Measurements from ENCODE around the gene VENTX.

Gene VENTX

DNA sequence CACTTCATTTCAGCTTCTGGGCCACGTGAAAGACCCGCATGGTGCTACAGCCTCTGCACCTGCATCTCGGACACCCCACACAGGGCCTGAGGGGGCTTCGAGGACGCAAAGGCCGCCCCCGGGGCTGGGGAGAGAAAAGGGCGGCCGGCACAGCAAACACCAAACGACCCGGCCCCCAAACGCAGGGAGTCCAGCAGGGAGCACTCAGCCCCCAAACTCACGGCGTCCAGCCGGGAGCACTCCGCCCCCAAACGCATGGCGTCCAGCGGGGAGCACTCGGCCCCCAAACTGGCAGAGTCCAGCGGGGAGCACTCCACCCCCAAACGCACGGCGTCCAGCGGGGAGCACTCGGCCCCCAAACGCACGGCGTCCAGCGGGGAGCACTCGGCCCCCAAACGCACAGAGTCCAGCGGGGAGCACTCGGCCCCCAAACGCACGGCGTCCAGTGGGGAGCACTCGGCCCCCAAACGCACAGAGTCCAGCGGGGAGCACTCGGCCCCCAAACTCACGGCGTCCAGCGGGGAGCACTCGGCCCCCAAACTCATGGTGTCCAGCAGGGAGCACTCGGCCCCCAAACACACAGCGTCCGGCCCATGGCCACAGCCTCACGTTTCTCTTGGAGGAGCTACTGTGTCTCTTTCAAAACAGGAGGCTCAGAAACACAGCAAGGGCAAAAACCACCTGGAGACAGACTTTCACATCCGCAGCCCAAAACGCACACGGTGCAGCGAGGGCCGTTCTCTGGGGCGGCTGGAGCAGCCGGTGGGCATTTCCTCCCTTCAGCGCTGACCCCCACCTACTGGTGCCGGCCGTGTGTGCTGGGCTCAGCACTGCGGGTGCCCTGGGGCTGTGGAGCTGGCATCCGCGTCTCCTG, 34.6 kb upstream of the VENTX start:
- DNase-seq = no peak

DNA sequence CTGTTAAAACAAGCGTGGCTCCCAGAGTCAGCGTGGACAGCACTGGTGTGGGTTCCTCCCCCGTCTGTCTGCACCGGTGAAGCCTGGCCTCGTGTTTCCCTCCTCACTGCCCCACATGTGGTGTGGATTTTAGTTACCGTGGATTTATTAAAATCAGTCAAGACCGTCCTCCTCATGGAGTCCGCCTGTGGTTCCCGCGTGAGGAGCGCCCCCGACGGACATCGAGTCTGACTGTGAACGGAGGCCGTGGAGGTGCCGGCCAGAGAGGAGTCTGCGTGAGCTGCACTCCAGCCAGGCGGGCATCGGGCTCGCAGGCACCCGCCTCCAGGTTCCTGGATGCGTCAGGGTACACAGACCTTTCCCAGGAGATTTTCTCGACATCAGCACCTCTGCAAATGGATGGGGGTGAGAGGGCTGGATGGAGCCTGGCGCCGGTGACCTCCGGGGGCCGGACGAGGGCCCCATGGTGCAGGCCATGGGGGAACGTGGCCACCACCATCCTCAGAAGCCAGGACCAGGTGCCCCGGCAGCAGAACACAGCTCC, 33.9 kb upstream of the VENTX start:
- no peak for DNase-seq

DNA sequence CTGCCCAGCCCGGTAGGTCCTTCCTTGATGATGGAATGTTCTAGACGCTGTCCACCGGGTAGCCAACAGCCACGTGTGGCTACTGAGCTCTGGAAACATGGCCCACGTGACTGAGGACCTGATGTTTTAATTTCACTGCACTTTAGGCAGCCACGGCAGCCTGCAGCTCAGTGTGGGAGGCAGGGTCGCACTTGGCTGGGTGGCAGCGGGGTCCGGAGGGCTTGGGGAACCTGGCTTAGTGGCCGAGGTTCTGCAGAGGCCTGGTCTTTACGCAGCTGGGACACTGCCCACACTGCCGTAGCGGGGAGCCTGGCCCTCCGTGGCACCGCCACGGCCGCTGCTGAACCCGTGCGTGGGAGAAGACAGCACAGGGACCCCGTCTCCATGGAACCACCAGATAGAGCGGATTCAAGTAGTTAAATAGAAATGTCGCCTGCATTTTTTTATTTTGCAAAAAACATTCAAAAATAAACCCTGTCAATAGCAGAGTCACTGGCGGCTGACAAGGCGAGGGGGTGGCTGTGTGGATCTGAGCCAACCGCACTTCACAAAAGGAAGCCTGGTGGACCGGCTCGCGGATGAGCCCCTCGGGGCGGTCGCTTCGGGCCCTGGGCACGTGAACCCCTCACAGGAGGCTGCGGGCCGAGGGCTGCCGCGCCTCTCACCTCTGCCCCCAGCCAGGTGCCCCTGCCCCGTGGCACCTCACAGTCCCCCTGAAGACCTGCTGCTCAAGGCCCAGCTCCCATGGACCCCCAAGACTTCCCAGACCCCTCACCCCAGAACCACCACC, 33.2 kb upstream of the VENTX start:
- DNase-seq = no peak

DNA sequence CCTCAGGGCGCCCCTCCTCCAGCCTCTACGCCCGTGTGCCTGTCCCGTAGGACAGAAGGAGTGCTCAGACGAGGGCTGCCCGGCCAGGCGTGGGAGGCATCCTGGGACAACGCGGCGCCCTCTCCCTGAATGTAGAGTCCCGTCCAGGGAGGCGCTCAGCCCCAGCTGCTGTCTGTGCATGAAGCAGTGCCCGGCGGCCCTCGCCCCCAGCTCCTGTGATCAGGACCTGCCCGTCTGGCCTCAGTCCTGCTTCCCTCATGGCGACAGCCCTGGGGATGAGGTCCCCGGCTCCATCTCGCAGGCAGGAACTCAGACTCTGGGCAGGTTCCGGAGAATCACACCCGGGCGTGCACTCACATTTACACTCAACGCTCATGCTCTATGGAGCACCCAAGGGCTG, 32.5 kb upstream of the VENTX start:
- DNase-seq = no peak

DNA sequence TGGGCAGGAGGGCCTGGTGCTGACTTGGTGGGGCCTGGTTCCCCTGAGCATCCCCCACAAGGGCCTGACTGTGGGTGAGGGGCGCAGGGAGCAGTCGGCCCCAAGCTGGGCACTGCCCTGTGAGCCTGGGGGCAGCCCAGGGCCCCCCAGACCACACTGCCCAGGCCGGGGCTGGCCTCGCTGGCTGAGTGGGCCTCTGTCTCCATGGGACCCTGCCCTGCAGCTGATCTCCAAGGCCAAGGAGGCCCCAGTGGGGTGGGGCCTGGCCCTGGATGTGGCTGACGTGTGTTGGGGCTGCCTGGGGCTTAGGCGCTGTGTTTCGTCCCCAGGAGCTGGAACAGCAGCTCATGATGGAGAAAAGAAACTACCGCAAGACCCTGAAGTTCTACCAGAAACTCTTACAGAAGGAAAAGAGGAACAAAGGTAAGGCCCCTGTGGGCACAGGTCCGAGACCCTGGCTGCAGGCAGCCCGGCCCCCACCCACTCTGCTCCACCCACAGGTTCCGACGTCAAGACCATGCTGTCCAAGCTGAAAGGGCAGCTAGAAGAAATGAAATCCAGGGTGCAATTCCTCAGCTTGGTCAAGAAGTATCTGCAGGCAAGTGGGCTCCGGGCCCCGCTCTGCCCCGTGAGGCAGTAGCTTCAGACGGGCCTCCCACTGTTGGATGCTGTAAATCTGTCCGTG, 31.2 kb upstream of the VENTX start:
- no peak for DNase-seq

DNA sequence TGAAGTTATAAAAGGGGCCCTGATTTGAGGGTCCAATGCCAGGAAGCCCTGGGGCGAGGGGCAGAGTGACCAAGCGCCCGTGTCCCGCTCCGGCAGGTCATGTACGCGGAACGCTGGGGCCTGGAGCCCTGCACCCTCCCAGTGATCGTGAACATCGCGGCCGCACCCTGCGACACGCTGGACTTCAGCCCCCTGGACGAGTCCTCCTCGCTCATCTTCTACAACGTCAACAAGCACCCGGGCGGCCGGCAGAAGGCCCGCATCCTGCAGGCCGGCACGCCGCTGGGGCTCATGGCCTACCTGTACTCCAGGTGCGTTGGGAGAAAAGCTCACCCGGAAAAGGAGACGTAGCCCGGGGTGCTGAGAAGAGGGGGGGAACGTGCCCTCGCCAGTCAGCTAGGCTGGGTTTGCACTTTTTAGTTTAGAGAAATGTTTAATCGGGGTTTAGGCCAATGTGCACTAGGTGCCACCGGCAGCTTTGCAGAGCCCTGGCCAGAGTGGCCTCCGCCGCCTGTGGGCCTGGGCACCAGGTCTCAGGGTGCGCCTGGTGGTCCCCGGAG, 30.5 kb upstream of the VENTX start:
- DNase-seq = no peak

DNA sequence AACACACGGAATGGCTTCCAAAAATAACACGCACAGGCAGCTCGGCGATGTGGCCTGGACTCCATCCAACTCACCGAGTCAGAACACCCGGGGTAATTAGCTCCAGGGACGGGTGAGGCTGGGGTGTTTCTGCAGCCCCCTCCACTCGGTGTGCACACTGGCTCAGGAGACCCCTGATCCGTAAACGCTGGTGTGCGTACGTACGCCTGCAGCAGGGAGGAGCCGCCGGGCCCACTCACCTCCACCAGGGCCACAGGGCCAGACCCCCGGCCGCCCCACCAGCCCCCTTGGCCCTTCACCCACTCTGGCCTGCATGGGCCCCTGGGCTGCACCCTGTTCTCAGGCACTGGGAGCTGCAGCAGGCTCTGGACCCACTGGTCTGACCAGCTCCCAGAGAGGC, 30.0 kb upstream of the VENTX start:
- no peak for DNase-seq

DNA sequence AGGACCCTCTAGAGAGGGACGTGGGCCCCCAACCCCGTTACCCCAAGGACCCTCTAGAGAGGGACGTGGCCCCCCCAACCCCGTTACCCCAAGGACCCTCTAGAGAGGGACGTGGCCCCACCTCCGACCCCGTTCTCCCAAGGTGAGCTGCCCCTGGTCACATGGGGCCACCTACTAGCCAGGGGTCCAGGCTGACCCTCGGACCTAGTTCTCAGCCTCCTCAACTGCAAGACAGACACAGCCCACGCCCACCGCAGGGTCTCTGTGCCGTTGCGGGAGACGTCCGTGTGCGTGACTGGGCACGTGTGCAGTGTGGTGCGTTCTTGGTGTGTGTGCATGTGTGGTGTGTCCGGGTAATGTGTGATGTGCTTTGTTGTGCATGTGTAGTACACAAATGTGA, 29.2 kb upstream of the VENTX start:
- DNase-seq = no peak

DNA sequence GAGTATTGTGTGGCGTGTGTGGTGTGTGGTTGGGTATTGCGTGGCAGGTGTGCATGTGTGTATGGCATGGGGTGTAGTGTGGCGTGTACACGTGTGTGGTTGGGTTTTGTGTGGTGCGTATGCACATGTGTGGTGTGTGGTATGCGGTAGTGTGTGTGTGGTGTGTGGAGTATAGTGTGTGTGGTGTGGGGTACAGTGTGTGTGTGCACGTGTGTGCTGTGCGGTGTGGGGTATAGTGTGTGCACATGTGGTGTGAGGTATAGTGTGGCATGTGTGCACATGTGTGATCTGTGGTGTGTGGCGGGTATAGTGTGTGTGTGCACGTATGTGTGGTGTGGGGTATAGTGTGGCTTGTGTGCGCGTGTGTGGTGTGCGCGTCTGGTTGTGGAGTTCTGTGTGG, 28.5 kb upstream of the VENTX start:
- no peak for DNase-seq

DNA sequence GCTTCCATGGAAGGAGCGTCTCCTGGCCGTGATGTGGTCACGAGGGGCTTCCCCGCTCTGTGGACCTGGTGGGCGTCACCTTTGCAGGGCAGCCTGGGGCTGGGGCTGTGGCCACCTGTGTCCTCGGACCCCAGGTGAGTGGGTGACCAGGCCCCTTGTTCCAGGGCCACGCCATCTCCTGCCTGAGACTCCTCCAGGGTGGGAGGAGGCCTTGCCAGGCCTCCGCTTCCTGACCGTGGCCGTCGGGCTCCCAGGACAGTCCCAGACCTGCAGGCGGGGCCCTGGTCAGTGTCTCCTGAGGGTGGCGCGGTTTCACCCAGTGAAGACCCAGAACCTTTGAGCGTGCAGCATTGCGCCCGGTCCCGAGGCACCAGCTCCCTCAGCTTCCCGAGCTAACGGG, 28.0 kb upstream of the VENTX start:
- DNase-seq = no peak

DNA sequence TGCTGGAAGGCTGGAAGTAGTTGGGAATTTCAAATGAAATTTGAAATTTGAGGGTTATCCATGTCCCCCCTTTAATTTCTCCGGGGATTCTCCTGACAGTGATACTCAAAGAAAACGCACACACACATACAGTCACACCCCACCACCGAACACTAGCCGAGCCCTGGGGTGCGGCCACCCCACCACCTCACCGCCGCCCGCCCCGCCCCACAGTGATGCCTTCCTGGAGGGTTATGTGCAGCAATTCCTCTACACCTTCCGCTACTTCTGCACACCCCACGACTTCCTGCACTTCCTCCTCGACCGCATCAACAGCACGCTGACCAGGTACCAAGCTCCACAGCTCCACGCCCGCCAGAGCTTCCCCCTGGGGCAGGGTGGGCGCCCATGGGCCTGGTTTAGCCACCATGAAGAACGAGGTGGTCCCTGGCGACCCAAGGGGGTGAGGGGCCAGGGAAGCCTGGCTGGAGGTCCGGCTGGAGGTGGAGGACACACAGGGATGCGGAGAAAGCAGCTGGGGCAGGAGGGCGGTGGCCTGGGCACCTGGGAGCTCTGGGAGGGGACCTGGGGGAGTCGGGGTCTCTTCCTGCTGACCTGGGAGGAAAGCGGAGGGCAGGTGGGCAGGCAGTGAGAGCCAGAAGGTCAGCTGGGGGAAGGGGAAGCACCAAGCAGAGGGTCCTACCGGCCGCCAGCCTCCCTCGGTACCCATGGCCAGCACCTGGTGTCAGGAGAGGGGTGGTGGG, 27.1 kb upstream of the VENTX start:
- no peak for DNase-seq

DNA sequence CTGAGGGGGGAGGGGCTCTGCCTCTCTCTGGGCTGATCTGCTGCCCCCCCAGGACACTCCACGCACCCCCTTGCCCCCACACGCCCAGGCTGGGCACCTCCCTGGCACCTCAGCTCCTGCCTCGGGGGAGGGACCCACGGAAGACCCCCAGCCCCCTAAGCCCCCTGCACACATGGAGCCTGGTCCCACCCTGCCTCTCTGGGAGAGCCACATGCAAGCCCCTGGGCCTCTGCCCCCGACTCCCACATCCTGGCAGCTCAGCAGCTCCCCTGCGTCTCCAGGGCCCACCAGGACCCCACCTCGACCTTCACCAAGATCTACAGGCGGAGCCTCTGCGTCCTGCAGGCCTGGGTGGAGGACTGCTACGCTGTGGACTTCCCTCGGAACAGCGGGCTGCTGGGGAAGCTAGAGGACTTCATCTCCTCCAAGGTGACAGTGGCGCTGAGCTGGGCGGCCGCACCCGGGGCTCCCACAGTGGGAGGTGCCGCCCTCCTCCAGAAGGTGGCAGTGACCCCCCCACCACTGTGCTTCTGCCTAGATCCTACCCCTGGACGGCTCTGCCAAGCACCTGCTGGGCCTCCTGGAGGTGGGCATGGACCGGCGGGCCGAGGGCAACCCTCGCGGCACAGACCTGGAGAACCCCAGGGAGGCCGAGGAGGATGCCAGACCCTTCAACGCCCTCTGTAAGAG, 26.4 kb upstream of the VENTX start:
- no peak for DNase-seq

DNA sequence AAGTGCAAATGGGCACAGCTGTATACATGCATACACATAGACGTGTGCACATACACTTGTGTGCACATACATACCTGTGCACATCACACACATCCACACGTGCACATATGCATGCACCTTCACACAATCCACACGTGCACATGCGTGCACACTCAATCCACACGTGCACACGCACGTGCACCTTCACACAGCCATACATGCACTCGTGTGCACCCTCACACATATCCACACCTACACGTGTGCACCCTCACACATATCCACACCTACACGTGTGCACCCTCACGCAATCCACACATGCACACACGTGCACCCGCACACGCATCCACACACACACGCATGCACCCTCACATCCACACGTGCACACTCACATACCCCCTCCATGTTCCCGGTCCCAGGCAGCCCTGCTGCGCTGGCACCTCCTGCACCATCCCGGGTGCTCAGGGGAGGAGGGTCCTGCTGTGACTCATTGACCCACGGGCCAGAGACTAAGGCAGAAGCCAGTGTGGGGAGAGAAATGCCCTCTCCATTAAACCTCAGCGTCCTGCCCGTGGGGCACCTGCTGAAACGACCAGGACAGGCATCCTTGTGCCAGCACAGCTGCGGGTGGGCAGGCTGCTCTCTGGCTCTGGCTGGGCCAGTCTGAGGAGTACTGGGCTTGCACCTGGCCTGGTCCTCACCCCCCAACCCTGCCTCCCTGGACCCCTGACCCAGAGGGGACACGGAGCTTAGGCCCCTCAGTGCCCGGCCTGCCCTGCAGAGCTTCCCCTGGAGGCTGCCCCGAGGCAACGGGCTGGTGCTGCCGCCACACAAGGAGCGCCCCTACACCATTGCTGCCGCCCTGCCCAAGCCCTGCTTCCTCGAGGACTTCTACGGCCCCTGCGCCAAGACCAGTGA, 25.4 kb upstream of the VENTX start:
- DNase-seq = no peak

DNA sequence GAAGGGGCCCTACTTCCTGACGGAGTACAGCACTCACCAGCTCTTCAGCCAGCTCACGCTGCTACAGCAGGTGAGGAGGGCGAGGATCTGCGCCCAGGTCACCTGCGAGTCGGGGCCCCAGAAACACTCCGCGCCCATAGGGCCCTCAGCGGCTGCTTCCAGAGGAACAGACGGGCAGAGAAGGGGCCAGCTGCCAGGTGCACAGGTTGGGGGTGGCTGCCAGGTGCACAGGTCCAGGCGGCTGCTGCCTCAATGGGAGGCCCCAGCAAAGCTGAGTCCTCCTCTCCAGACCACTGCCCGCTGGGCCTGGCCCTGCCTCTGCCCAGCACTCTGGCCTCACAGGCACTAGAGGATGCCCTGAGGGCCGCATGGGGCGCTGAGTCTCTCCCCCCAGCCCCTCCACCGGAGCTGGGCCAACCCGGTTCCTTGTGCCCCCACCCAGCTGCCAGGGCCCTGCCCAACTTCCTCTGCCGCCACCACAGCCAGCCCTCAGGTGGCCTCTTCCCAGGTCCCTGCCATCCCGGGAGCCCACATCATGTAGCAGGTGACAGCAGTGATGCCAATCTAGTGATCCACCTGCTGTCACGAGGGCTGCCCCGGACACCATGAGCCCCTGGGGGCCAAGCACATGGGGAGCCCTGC, 24.7 kb upstream of the VENTX start:
- DNase-seq = no peak

DNA sequence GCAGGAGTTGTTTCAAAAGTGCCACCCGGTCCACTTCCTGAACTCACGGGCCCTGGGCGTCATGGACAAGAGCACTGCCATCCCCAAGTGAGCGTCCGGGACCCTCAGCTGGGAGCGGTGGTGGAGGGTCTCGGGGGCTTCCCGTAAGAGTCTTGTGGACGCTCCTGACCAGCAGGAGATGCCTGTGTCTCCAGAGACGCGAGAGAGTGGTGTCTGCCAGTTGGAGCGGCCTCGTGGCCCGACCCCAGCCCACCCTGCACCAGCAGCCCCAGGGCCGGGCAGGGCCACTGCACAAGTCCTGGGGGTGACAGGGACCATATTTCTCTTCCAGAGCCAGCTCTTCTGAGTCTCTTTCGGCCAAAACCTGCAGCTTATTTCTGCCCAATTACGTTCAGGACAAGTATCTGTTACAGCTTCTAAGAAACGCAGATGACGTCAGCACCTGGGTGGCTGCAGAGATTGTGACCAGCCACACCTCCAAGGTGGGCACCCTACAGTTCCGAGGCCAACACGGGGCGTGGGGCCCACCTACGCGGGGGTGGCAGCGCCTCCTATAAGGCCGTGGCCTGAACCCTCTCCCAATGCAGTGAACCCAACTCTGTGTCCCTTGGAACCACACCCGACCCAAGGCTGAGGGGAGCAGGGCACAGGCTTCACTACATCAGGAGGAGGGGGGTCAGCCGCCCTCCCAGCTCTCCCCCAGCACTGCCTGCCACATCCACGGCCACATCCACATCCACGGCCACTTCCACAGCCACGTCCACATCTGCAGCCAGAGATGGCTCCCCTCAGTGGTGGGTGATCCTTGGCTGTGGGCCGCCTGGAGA, 23.8 kb upstream of the VENTX start:
- no peak for DNase-seq

DNA sequence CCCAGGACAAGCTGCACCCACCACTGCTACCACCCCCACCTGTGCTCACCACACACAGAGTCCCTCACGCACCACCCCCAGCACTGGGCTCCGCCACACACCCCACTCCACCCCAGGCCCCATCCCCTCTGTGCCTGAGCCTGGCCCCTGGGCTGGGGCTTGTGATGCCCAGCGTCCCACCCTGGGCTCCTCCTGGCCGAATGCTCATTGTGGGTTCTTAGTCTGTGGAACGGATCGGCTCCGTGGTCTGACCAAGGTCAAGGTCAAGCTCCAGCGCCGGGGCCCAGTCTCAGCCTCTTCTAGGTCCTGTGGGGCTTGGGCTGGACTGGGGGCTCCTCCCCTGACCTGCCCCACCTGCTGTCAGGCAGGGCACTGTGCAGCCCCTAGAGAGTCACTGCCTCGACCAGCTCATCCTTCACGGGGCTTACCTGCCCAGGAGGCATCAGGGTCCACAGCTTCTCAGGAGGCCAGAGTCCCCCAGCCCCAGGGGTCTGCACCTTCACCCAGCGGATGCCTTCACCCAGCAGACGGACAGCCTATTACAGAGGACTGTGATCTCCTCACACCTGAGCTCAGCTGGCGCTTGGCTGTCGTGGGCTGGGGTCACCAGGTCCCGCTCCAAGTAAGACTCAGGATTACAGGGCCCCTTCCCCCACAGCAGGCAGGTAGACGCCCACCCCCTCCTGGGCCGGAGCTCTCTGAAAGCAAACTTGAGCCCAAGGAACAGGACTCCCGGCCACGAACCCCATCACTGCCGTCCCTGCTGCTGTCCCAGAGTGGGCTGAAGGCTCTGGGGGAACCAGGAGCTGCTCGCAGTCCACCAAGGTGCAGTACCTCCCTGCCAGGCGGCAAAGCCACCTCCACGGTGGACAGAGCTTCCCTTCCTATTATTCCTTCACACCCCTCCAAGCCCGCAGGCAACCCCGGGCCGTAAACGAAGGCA, 22.9 kb upstream of the VENTX start:
- no peak for DNase-seq

DNA sequence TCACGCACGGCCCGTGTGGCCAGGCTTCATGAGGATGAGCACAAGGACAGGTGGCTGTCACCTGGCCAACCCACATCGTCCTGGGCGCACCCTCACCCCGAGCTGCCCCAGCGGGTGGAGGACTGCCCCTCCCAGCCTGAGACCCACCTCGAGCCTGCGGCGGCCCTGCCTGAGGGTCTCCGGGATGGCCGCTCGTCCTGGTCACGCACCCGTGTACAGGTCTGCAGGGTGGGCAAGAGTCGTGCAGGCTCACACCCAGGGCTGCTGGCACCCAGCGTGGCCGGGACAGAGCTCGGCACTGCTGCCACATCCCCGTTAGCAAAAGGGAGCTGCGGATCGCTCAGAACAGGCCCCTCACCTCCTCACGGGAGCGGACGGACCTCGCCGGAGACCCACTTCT, 22.1 kb upstream of the VENTX start:
- DNase-seq = no peak

DNA sequence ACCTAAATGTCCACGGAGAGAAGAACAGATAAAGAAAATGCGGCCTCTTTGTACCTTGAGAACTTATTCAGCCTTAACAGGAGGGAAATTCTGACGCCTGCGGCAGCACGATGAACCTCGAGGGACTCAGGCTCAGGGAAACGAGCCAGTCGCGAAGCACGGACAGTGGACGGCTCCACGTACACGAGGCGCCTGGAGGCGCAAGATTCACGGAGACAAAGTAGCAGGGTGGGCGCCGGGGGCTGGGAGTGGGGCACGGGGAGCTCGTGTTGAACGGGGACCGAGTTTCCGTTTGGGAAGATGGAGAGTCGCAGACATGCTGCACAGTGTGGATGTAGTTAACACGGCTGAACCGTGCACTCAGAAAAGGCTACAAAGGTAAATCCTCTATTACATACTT, 20.9 kb upstream of the VENTX start:
- no peak for DNase-seq
